Stimulated activated CD4-positive, alpha-beta T cell treated with anti-CD3 and anti-CD28 coated beads, Interleukin-4, amount 100 ng/mL, for 48 hours (primary cell): ENCODE data around the gene WDR93.
"Not testable (repeated sequence)": the region's sequence is repeated elsewhere in the genome, so short reads cannot be mapped to it uniquely, and the experiment has no call there.

Experiments
- DNase-seq, 2 donors: peaks; one replicate each; pipeline ENCODE4 v3.0.0-alpha.2; 2020; ENCODE audit warnings: low read depth in 2 of 2

Gene WDR93

DNA sequence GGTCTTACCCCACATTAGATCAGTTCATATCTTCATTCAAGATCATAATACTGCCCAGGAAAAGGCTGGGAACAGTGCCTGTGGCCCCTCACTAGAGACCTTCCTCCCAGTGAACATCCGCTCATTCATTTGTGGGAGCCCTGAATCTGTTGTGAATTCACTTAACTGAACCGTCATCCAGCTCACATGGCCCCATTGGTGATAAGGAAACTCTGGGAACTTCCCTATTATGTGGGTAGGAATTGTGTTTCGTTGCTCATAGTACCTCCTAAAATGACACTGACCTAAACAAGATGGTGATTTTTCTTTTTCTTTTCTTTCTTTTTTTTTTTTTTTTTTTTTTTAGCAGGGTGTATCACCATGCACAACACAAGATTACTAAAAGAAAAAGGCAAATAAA, 78.8 kb downstream of the WDR93 start:
- DNase-seq = no peak

DNA sequence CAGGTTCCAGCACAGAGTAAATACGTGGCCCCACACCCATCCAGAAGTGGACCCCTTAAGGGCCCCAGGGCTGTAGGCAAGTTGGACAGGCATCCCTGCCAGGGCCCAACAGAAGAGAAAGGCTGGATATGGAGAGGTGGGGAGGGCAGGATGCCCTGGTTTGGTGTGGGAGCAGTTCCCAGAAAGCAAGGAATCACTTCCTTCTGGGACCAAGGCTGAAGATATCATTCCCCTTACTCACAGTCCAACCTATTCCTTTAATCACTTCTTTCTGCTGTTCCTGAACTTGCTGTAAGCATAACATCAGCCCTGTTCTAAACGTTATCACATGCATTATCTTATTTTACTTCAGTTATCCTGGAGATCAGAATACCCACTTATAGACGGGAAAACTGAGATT, 79.4 kb downstream of the WDR93 start:
- DNase-seq = no peak

DNA sequence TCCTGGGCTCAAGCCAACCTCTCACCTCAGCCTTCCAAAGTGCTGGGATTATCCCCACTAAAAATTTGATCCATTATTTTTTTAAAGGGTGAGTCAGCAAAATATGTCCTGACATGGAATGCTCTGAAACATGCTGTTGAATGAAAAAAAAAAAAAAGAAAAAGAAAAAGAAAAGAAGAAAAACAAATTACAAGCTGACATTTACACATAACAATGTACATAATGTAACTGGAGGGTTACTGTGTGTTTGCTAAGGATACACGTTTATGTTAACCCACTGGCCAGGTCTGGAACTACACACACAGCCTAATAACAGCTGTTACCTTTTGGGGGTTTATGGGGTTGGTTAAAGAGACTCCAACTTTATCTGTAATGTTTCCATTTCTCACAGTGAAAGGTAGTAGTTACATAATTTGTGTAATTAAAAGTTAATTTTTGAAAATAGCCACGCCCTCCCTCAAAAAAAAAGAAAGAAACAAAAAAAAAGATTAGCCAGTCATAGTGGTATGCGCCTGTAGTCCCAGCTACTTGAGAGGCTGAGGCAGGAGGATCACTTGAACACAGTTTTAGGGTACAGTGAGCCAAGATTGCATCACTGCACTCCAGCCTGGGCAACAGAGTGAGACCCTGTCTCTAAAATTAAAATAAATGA, 82.4 kb downstream of the WDR93 start:
- no peak for DNase-seq

DNA sequence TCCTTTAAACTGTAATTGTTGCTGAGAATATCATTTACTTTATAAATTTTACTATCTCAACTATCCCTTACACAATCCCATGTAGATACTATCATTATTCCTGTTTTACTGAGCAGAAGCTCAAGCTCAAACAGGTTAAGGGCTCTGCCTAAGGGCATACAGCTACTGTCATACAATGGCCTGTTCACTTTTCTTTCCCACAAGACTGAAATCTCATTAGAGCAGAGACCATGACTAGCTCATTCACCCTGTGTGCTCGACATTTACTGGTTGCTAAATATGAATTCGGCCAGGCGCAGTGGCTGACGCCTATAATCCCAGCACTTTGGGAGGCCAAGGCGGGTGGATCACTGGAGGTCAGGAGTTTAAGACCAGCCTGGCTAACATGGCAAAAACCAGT, 83.9 kb downstream of the WDR93 start:
- no peak for DNase-seq

DNA sequence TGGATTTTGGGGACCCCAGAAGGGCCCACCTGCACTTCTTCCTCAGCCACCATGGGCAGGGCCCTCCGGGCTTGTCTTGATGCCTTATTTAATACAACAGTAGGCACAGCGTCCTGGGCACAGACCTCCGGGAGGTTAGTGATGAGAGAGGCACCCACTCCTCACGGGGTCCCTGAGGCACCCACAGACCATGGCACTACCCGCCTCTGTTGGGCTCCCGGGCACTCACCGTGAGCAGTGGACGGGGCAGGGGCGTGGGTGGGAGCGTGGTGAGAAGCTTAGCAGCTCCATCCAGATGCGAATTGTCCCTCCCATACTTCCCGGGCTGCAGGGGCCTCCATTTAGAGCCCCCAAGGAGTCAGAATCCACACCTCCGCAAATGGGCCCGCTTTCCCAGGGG, 85.2 kb downstream of the WDR93 start:
- DNase-seq = no peak

DNA sequence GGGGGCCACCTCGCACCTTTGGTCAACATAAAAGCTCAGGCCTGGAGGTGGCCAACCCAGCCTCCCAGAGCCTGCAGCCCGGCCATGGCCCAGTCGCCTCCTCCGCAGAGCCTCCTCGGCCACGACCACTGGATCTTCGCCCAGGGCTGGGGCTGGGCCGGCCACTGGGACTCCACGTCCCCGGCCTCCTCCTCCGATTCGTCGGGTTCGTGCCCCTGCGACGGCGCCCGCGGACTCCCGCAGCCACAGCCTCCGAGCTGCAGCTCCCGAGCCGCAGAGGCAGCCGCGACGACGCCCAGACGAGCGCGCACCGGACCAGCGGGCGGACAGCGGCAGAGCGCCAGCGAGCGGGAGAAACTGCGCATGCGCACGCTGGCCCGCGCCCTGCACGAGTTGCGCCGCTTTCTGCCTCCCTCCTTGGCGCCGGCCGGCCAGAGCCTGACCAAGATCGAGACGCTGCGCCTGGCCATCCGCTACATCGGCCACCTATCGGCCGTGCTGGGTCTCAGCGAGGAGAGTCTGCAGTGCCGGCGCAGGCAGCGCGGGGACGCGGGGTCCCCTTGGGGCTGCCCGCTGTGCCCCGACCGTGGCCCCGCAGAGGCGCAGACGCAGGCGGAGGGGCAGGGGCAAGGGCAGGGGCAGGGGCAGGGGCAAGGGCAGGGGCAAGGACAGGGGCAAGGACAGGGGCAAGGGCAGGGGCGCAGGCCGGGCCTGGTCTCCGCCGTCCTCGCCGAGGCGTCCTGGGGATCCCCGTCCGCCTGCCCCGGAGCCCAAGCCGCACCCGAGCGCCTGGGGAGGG, 85.9 kb downstream of the WDR93 start, which contains the start of gene MESP2:
MESP2 (plus strand) TSS at position 59 of the 799 bp plus-strand sequence; CDS start at position 85, 26 bp downstream.
- DNase-seq = peak; percentile 30 to 38

DNA sequence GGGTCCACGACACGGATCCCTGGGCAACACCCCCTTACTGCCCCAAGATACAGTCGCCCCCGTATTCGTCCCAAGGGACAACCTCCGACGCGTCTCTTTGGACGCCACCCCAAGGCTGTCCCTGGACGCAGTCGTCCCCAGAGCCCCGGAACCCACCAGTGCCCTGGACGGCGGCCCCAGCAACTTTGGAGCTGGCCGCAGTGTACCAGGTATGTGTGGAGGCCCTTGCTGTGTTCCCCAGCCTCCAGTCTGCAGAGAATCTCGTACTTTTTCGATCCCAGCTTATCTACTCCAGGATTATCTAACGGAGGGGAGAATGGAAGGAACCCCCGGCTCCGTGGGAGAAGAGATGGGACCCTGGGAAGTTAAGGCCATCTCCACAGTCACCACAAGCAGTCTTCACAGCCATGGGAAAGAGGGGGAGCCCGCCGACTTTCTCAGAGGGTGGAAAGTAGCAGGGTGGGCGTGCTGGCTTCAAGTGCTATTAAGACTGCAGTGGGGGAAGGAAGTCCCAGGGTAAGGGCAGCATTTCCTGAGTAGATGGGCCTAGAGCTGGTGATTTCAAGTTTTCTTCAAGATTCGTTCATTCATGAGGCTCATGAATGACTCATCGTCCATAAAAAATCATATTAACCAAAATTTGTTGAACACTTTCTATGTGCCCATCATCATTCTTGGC, 86.6 kb downstream of the WDR93 start:
- DNase-seq = no peak

DNA sequence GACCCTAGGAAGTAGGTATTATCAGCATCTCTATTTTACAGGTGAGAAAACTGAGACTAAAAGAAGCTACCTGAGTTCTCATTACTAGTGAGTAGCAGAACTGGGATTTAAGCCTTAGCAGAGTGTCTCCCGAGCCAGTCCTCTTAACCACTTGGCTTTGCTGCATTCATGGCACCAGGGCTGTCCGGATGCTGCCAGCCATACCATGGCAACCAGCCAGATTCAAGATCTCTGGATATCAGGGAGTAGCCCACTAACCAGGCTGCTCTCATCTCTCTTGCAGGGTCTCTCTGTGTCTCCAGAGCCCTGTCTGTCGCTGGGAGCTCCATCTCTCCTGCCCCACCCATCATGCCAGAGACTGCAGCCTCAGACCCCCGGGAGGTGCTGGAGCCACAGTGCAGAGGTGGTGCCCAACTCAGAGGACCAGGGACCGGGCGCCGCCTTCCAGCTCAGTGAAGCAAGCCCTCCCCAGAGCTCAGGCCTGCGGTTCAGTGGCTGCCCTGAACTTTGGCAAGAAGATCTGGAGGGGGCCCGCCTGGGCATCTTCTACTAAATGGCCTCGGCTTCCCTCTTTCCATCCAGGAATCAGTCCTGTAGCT, 87.3 kb downstream of the WDR93 start:
- no peak for DNase-seq

DNA sequence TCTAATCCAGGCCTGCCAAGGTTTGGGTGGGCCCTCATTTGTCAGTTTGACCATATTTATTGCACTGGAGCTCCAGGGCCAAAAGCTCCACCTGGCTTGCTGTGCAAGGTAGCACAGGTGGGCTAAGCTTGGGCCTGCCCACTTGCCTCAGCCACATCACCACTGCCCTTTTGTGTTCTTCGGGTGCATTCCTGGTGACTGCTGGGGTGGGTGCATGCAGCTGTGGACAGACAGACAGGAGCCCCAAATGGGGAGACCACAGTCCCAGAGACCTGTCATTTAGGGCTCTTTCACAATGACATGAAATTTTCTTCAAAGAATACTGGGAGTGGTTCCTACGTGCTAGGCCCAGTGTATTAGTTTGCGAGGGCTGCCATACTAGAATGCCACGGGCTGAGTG, 88.2 kb downstream of the WDR93 start:
- DNase-seq = no peak

DNA sequence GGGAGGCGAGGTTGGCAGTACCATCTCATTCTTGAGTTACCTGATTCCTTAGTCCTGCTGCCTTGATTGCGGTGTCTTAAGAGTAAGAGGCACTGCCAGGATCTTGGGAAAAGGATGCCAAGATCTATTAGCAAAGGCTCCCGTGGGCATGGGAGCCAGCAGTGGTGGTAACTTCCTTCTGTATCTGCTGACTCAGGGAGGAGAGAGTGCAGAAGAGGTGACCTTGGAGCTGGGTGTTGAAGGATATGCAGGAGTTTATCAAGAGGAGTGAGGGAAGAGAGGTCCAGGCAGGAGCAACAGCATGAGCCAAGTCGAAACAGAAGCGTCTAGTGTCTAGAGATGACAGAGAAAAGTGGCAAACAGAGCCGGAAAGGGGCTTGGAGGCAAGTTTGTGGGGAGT, 90.0 kb downstream of the WDR93 start:
- DNase-seq = no peak

DNA sequence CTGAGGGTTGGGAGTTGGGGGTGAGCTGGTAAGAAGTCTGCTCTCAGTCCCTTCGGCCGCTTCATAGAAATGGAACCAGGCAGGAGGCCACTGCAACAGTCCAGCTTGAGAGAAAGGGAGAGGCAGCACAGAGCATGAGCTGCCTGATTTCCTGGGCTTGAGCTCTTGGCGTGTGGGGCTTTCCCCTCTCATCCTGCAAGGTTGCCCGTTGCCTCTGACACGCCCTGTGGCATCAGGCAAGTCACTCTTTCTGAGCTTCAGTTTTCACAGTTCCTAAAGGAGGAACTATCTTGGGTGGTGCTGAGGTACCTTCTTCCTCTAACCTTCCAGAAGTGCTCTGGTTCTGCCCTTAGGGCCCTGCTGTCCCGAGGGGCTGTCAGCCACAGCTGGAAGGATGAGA, 90.4 kb downstream of the WDR93 start:
- no peak for DNase-seq

DNA sequence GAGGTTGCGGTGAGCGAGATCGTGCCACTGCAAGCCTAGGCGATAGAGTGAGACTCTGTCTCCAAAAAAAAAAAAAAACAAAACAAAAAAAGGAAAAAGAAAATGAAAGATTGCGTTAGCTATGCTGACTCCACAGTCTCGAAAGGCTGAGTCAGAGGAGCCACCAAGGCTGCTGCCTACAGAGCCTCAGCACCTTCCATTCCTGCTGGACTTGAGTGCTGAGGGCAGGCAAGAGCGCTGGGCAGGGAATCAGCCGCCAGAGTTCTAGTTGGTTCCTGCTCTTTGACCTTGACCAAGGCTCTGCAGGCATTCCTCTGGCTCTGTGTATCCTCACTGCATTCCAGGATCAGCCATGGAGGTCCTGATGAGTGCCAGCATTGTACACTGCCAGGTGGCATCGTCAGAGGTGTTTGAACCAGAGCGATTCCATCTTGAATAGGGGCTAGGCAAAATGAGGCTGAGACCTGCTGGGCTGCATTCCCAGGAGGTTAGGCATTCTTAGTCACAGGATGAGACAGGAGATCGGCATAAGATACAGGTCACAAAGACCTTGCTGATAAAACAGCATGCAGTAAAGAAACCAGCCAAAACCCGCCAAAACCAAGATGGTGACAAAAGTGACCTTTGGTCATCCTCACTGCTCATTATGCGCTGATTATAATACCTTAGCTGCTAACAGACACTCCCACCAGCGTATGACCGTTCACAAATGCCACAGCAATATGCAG, 91.4 kb downstream of the WDR93 start:
- no peak for DNase-seq

DNA sequence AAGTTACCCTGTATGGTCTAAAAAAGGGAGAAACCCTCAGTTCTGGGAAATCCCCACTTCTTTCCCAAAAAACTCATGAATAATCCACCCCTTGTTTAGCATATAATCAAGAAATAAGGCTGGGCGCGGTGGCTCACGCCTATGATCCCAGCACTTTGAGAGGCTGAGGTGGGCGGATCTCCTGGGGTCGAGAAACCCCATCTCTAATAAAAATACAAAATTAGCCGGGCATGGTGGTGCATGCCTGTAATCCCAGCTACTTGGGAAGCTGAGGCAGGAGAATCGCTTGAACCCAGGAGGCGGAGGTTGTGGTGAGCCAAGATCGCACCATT, 92.0 kb downstream of the WDR93 start:
- not testable (repeated sequence) for DNase-seq

DNA sequence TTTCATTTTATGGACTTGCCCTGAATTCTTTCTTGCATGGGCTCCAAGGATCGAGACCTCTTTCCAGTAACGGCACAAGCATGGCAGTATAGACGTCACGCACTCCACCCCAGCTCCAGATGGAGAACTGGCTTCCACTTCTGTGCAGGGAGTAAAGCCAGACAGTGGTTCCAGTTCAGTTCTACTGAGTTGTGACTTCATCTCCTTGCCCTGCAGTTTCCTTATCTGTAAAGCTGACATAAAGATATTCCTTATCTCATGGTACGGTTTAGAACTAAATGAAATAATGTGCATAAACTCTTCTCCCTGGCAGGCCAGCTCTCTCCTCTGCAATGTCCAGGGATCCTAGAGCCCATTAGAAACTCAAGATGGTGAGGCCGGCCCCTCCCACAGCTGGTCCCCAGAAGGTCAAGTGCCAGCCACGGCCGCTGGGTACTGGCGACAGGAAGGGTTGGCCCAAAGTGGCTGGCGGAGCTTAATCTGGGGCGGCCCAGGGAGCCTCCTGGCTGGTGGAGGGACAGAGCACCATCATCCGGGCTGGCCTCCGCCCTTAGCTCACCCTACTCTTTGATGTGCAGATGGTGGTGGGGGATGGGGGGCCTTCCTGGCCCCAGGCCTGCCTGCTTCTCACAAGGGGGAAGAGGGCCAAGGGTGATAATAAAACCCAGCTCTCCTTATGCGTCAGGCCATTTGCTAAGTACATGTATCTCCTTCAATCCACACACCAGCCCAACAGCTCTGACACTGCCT, 92.7 kb downstream of the WDR93 start:
- DNase-seq = no peak

DNA sequence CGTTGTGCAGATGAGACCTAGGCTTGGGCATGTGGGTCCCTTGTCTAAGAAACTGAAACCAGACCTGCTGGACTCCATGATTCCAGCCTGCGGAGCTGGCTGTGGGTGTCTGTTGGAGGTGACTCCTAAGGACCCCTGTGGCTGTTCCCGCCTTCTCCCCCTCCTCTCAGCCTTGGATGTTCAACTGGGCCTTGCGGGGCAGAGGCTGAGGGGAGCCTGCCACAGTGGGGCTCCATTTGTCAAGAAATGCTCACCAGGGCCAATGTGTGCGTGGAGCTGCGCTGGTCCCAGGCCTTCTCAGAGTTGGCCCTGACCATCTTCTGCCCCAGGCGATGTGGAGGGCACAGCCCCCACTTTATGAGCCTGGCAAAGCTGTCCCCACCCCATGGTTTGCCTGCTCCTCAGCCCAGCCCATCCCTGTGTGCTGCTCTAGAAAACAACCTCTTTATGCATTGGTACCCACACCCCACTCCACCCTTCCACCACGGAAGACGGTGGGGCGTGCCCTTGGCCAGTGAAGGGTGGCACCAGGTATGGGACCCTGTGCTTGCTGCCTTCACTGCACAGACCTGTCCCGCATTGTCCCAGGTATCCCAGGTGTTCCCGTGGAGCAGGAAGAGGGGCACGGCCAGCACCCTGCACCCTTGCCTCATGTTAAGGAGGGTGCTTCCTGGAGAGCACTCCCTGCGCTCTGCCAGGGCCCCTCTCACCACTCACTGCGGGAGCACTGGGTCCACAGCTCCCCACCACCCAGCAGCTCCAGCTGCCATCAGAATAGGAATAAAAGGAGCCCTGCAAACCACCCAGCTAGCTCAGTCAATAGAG, 93.5 kb downstream of the WDR93 start:
- DNase-seq = no peak

DNA sequence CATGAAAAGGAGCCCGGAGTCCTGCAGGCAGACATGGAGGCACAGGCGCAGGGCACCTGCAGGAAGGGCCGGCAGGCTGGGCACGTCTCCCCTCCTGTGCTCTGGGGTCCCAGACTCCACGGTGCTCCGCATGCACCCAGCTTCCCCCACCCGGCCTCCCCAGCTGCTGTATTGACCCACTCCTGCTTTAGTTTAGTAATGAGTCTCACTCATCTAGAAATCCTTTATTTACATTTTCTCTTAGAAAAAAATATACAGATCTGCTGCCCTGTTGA, 94.0 kb downstream of the WDR93 start:
- DNase-seq = no peak

DNA sequence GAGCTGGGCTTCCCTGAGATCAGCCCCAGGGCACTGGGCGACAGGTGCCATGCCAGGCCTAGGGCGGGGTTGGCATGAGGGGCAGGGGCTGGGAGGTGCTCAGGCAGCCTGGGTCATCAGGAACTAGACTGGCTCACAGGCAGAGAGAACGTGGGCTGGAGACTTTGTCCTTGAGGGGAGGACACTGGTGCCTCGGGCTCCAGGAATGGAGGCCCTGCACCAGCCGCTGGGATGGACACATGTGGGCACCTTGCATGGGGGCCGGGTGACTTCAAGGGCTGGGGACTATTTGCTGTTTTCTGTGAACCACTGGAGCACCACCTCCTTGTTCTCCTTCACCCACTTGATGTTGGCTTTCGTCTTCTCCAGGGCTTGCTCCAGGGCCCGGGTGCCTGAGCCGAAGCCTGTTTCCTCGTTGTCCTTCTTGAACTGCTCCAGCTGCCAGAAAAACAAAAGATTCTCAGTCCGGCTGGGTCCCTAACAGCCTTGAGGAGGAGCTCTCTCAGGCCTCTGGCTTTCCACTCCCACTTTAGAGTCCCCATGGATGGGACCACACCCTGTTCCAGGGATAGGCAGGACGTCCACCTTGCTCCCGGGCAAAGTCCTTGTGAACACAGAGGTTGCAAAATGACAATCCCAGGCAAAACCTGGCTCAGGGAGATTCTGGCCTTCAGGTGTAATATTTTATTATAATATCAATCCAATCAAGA, 94.6 kb downstream of the WDR93 start:
- DNase-seq = no peak

DNA sequence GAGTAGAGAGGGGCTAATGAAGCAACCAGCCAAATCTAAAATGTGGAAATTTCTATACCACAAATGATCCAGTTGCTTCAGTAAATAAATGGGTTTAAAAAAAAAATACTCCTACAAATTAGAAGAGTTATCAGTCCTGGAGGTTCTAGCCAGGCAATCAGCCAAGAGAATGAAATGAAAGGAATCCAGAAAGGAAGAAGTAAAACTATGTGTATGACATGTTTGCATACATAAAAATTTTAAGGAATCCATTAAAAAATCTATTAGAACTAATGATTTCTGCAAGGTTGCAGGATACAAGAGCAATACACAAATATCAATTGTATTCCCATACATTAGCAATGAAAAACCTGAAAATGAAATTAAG, 95.1 kb downstream of the WDR93 start:
- no peak for DNase-seq

DNA sequence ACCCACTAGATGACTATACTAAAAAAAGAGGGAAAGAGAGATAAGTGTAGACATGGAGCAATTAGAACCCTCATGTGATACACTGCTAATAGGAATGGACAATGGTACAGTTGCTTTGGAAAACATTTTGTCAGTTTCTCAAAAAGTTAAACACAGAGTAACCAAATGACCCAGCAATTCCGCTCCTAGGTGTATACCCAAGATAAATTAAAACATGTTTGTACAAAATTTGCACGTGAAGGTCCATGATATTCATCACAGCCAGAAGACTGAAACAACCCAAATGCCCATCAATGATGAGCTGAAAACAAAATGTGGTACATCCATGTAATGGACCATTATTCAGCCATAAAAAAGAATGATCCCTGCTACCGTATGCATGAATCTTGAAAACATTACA, 97.3 kb downstream of the WDR93 start:
- no peak for DNase-seq

DNA sequence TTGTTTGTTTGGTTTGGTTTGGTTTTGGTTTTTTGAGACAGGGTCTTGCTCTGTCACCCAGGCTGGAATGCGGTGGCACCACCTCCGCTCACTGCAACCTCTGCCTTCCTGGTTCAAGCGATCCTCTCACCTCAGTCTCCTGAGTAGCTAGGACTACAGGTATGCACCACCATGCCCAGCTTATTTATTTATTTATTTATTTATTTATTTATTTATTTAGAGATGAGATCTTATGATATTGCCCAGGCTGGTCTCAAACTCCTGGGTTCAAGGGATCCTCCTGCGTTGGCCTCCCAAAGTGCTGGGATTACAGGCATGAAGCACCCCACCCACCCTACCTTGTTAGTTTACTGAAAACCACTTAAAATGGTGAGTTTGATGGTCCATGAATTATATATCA, 98.0 kb downstream of the WDR93 start:
- not testable (repeated sequence) for DNase-seq
